ENCODE measurements around the gene CSNK2A3.

- no peak for TF ChIP-seq POLR2A (IDR thresholded peaks at IDR 0.05)
- no peak for TF ChIP-seq CTCF (IDR thresholded peaks at IDR 0.05)
Measured at GRCh38 chr11:11397781-11398180, 44.7 kb upstream of the CSNK2A3 start.
